GM19099 (cell line): ENCODE data around the gene ELANE.

Experiments
- POLR2A ChIP-seq: IDR thresholded peaks from 3 replicates; pipeline ENCODE4 v1.6.1; 2011; ENCODE audit warnings: low read depth; ENCODE audit not compliant: insufficient read length; ENCODE audit errors: extremely low read depth

ELANE gene

DNA sequence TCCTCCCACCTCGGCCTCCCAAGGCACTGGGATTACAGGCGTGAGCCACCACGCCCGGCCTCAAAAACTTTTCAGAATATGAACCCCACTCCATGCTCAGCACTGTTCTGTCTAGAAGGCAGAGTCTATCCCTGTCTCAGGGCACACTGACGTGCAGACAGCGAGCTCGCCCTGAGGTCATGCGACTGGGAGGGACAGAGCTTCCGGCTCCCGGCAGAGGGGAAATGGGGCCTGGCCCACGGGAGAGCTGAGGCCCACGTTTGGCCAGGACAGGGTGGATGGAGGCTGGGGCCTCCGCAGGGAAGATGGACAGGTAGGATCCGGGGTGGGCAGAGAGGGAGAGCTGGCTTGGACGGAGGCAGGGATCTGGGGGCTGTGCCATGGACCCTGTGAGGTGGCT is 27.2 kb upstream of the ELANE start:
- TF ChIP-seq POLR2A, result no peak

GRCh38 chr19:825897-826644 is 26.0 kb upstream of the ELANE start:
- TF ChIP-seq POLR2A, result no peak

GRCh38 chr19:827314-827709 is 24.8 kb upstream of the ELANE start:
- no peak for TF ChIP-seq POLR2A

GRCh38 chr19:827710-828321 is 24.3 kb upstream of the ELANE start, which contains the start of gene AZU1:
Gene AZU1 (plus strand): TSS chr19:827837. CDS start chr19:827847, 10 bp downstream.
- no peak for TF ChIP-seq POLR2A

DNA sequence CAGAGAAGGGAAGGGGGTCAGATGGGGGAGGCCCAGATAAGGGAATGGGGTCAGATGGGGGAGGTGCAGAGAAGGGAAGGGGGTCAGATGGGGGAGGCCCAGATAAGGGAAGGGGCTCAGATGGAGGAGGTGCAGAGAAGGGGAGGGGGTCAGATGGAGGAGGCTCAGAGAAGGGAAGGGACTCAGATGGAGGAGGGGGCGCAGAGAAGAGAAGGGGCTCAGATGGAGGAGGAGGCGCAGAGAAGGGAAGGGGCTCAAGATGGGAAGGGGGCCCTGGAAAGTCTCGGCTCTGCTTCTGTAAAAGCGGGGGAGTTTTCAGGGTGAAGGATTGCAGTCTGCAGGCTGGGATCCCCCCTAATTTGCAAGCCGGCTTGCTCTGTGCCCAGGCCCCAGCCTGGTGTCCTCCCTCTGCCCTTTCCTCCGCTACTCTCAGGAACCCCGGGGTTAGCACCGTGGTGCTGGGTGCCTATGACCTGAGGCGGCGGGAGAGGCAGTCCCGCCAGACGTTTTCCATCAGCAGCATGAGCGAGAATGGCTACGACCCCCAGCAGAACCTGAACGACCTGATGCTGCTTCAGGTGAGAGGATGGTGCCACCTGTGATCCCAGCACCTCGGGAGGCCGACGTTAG is 22.9 kb upstream of the ELANE start:
- no peak for TF ChIP-seq POLR2A

DNA sequence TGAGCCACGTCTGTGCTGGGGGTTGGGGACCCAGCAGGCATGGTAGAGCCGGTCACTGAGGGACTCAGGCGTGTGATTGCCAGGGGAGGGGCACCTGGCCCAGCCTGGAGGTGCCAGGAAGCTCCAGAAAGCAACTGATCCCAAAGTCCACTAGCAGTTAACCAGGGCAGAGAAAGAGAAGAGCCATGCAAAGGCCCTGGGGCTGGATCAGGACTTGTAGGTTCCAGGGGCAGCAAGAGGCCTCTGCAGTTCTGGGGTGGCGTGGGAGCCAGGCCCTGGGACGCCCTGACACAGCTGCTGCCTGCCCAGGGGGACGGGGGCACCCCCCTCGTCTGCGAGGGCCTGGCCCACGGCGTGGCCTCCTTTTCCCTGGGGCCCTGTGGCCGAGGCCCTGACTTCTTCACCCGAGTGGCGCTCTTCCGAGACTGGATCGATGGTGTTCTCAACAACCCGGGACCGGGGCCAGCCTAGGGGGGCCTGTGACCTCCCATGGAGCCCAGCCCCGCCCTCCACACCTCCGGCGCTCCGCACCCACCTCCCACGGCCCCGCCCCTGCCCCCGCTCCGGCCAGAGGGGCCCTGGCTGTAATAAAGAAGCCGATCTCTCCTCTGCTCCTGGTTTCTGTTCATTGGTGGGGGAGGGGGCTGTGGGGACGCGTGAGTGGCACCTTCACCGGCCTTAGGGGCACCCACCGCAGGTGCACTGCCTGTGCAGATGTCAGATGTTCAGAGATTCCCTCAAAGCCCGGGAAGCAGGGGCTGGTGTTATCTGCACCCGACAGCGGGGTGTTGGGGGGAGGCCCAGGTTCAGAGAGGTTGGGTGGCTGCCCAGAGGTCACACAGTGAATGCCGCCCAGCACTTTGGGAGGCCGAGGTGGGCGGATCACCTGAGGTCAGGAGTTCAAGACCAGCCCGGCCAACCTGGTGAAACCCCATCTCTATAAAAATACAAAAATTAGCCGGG is 20.4 kb upstream of the ELANE start:
- no peak for TF ChIP-seq POLR2A

- no peak for TF ChIP-seq POLR2A
These were observed 17.9 kb upstream of the ELANE start for GRCh38 chr19:834216-834615.

DNA sequence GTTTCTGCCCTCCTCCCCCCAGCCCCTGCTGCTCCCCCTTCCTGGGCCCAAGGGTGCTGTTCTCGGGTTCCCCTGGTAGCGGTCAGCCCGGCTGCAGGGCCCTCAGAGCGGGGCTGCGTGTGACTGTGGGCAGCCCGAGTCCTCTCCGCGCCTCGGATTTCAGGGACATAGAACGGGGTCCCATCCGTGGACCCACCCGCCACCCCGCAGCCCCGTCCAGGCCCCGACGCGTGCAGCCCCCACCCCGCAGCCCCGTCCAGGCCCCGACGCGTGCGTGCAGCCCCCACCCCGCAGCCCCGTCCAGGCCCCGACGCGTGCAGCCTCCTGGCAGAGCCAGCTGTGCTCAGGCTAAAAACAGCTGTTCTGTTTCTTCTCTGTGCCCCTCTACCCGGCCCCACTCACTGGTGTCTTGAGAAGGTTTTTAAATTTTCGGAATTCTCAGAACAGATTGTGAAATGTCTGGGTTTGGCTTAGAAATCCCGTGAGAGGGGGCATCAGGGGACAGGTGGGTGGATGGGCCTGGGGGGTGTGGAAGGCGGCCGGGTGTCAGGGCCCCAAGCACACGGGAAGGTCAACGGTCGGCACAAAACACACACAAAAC is 16.8 kb upstream of the ELANE start:
- no peak for TF ChIP-seq POLR2A

DNA sequence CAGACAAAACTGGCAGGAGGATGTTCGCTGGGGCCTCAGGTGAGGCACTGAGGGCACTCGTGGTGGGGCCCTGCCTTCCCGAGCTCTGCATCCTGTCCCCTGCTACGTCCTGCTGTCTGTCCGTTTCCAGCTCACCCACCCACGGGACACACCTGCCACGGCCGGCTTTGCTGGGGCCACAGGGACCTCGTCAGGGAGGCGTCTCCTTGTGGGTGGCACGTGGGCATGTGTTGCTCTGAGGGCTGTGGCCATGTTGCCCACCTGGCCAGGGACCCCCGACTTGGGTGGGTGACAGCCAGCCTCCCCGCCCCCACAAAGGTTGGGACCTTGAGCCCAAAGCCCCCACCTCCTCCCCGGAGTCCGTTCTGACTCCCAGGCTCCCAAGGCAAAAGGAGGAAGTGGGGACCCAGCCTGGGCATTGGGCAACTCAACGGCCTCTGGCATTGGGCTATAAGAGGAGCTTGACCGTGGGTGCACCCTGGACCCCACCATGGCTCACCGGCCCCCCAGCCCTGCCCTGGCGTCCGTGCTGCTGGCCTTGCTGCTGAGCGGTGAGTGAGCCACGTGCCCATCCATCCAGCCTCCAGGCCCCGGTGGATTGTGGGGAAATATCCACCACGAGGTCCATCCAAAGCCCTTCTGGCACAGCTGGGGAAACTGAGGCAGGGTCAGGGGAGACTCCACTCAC is 11.4 kb upstream of the ELANE start, which contains the start of gene PRTN3:
TSS of gene PRTN3 (plus strand) at position 481 of the 688 bp plus-strand sequence. CDS start at position 491, 10 bp downstream.
- no peak for TF ChIP-seq POLR2A

DNA sequence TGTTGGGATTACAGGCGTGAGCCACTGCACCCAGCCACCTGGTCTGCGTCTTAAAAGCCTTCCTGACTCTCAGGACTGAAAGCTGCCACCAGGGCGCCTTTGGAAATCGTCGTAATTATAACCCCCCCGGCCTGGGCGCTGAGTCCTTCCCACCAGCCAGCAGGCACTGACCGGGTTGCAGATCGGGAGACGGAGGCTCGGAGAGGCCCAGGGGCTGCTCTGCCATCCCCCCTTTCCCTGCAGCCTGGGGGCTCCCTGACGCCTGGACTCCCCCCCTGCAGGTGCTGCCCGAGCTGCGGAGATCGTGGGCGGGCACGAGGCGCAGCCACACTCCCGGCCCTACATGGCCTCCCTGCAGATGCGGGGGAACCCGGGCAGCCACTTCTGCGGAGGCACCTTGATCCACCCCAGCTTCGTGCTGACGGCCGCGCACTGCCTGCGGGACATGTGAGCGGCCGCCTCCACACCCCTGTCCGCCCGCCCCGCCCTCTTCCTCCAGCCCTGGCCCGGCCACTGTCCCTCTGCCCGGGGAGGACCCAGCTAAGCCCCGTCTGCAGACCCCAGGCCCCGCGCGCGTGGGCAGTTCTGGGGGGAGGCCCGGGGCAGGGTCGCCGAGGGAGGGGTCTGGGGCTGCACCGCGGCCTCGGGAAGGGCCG is 8.8 kb upstream of the ELANE start:
- TF ChIP-seq POLR2A, result no peak

- TF ChIP-seq POLR2A, result no peak
These were observed 8.1 kb upstream of the ELANE start for GRCh38 chr19:843836-844545.

DNA sequence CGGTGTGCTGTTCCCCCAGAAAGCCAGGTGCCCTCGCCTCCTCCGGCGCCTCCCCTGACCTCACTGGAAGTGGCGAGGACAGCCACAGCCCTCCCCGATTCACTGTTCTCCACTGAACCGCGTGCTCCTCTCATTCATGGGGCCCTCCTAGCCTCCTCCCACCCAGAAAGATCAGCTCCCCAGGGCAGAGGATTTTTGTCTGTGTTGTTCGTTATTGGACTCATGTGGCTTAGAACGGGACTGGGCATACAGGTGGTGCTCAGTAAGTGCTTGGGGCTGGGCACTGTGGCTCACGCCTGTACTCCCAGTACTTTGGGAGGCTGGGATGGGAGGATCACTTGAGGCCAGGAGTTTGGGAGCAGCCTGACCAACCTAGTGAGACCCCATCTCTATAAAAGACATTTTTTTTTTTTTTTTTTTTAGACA is 7.5 kb upstream of the ELANE start:
- TF ChIP-seq POLR2A, result no peak
